ENCODE results near the gene TLR9.

Gene TLR9

DNA sequence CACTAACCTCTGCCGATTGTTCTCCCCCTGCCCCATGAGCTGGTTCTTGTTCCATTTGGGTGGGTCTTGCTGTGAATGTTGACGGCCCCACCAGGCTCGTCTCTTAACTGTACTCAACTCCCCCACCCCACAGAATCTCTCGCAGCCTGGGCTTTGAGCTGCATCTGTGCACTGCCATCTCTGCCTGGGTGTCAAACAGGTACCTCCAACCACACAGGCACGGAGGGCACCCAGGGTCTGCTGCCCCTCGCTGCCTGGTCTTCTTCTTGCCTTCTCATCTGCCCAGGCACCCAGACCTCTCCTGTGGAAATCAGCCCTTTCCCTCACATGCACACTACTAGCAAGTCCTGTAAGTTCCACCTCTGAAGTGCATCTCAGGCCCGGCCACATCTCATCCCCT, 10.1 kb downstream of the TLR9 start:
- peaks cover 7% of the 10 kb centered on the region for H3K4me1 ChIP-seq (ENCODE audit: control insufficient read depth, insufficient read depth, low read length)
- H3K27me3 ChIP-seq (ENCODE audit: control insufficient read depth, insufficient read depth, low read length) = no peaks in the 10 kb centered on the region
- no peak overlapping the region for H3K4me3 ChIP-seq (ENCODE audit: low read length)
- H3K9ac ChIP-seq (ENCODE audit: low read length) = no peak overlapping the region
- H3K27ac ChIP-seq (ENCODE audit: low read depth, low read length) = no peak overlapping the region
- peaks cover 37% of the 10 kb centered on the region for H3K36me3 ChIP-seq (ENCODE audit: control insufficient read depth, insufficient read depth, low read length)

DNA sequence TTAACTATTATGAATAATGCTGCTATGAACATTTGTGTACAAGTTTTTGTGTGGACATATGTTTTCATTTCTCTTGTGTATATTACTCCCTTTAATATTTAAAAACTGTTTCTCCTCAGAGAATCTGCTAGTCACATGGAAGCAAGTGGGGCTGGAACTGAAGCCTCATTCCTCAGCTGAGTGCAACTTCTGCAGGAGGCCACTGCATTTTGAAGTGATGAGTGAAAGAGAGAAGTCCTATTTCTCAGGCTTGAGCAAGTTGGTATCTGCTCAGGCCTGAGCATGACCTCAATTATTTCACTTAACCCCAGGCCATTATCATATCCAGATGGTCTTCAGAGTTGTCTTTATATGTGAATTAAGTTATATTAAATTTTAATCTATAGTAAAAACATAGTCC, 11.5 kb downstream of the TLR9 start:
- peaks cover 44% of the 10 kb centered on the region for H3K36me3 ChIP-seq (ENCODE audit: control insufficient read depth, insufficient read depth, low read length)
- H3K4me1 ChIP-seq (ENCODE audit: control insufficient read depth, insufficient read depth, low read length) = peaks cover 7% of the 10 kb centered on the region
- H3K27me3 ChIP-seq (ENCODE audit: control insufficient read depth, insufficient read depth, low read length) = no peaks in the 10 kb centered on the region
- no peak overlapping the region for H3K27ac ChIP-seq (ENCODE audit: low read depth, low read length)
- no peak overlapping the region for H3K4me3 ChIP-seq (ENCODE audit: low read length)
- H3K9ac ChIP-seq (ENCODE audit: low read length) = no peak overlapping the region

DNA sequence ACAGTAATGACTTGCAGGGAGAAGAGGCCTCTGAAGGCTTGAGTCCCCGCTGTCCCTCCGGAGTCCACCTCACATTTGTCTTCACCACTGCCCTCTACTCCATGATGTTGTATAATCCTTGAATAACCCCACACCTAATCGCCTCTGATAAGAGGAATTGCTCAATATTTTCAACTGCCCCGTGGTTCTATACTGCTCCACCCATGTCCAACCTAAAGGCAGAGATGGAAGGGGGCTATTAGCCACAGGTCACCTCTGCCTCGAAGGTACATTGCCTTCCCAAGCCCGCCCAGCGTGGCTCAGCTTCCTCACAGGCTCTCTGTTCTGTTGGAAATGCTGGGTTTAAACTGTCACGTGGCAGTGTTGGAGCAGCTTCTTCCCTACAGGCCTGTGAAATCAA, 12.4 kb downstream of the TLR9 start:
- H3K27me3 ChIP-seq (ENCODE audit: control insufficient read depth, insufficient read depth, low read length) = no peaks in the 10 kb centered on the region
- H3K9ac ChIP-seq (ENCODE audit: low read length) = no peak overlapping the region
- peaks cover 7% of the 10 kb centered on the region for H3K4me1 ChIP-seq (ENCODE audit: control insufficient read depth, insufficient read depth, low read length)
- H3K27ac ChIP-seq (ENCODE audit: low read depth, low read length) = no peak overlapping the region
- no peak overlapping the region for H3K4me3 ChIP-seq (ENCODE audit: low read length)
- H3K36me3 ChIP-seq (ENCODE audit: control insufficient read depth, insufficient read depth, low read length) = peaks cover 46% of the 10 kb centered on the region

DNA sequence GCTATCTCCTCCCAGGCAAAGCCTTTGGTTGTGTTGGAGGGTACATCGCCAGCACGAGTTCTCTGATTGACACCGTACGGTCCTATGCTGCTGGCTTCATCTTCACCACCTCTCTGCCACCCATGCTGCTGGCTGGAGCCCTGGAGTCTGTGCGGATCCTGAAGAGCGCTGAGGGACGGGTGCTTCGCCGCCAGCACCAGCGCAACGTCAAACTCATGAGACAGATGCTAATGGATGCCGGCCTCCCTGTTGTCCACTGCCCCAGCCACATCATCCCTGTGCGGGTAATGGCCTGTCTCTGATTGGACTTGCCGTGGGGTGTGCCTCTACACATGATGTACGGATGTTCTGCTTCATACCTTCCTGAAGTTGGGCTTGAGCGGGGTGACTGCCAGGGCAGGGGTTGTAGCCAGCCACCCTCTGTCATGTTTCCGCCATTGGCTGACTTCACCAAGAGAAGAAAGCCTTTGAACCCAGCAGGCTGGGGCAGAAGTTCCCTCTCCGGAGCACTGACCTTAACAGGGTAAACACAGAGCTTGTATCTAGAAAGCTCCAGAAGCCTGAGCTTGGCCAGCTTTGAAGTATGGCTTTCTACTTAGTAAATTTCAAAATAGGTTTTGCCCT, 14.1 kb downstream of the TLR9 start:
- Histone ChIP-seq H3K4me1 (ENCODE audit: control insufficient read depth, insufficient read depth, low read length) (peaks cover under 1% of the 10 kb centered on the region), H3K27me3 (ENCODE audit: control insufficient read depth, insufficient read depth, low read length) (no peaks in the 10 kb centered on the region), H3K27ac (ENCODE audit: low read depth, low read length) (no peak overlapping the region), H3K4me3 (ENCODE audit: low read length) (no peak overlapping the region), H3K36me3 (ENCODE audit: control insufficient read depth, insufficient read depth, low read length) (peaks cover 55% of the 10 kb centered on the region), H3K9ac (ENCODE audit: low read length) (no peak overlapping the region)

DNA sequence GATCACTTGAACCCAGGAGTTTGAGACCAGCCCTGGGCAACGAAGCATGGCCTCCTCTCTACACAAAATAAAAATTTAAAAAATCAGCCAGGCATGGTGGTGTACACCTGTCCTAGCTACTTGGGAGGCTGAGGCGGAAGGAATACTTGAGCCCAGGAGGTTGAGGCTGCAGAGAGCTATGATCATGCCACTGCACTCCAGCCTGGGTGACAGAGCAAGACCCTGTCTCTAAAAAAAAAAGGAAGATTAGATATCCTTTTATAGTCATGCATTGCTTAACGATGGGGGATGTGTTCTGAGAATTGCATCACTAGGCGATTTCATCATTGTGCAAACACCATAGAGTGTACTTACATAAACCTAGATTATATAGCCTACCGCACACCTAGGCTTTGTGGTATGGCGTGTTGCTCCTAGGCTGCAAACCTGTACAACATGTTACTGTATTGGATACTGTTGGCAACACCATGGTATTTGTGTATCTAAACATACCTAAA, 14.8 kb downstream of the TLR9 start:
- Histone ChIP-seq H3K4me3 (ENCODE audit: low read length) (no peak overlapping the region), H3K36me3 (ENCODE audit: control insufficient read depth, insufficient read depth, low read length) (peaks cover 60% of the 10 kb centered on the region), H3K27me3 (ENCODE audit: control insufficient read depth, insufficient read depth, low read length) (no peaks in the 10 kb centered on the region), H3K4me1 (ENCODE audit: control insufficient read depth, insufficient read depth, low read length) (no peaks in the 10 kb centered on the region), H3K9ac (ENCODE audit: low read length) (no peak overlapping the region), H3K27ac (ENCODE audit: low read depth, low read length) (no peak overlapping the region)

DNA sequence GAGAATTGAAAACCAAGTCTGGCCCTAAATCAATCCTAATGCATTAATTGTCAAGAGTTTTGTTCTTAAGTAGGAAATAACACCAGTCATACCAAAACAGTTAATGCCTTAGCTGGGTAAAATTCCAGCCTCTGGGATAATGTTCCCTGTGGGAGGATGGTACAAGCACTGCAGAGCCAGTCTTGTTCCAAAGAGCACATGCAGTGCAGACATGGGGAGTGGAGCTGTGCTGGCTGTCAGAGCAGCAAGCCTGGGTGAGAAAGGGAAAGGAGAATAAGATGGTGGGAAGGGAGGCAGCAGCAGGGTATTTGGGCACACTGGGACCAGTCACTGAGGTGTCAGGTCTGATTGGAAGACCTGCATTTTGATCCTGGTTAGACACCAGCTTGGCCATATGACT, 15.4 kb downstream of the TLR9 start:
- Histone ChIP-seq H3K27ac (ENCODE audit: low read depth, low read length) (no peak overlapping the region), H3K36me3 (ENCODE audit: control insufficient read depth, insufficient read depth, low read length) (peaks cover 60% of the 10 kb centered on the region), H3K4me1 (ENCODE audit: control insufficient read depth, insufficient read depth, low read length) (no peaks in the 10 kb centered on the region), H3K27me3 (ENCODE audit: control insufficient read depth, insufficient read depth, low read length) (no peaks in the 10 kb centered on the region), H3K4me3 (ENCODE audit: low read length) (no peak overlapping the region), H3K9ac (ENCODE audit: low read length) (no peak overlapping the region)

GRCh38 chr3:52208556-52208955, 16.9 kb downstream of the TLR9 start:
- Histone ChIP-seq H3K9ac (ENCODE audit: low read length) (no peak overlapping the region), H3K4me1 (ENCODE audit: control insufficient read depth, insufficient read depth, low read length) (no peaks in the 10 kb centered on the region), H3K27me3 (ENCODE audit: control insufficient read depth, insufficient read depth, low read length) (no peaks in the 10 kb centered on the region), H3K4me3 (ENCODE audit: low read length) (no peak overlapping the region), H3K27ac (ENCODE audit: low read depth, low read length) (no peak overlapping the region), H3K36me3 (ENCODE audit: control insufficient read depth, insufficient read depth, low read length) (peaks cover 64% of the 10 kb centered on the region)

DNA sequence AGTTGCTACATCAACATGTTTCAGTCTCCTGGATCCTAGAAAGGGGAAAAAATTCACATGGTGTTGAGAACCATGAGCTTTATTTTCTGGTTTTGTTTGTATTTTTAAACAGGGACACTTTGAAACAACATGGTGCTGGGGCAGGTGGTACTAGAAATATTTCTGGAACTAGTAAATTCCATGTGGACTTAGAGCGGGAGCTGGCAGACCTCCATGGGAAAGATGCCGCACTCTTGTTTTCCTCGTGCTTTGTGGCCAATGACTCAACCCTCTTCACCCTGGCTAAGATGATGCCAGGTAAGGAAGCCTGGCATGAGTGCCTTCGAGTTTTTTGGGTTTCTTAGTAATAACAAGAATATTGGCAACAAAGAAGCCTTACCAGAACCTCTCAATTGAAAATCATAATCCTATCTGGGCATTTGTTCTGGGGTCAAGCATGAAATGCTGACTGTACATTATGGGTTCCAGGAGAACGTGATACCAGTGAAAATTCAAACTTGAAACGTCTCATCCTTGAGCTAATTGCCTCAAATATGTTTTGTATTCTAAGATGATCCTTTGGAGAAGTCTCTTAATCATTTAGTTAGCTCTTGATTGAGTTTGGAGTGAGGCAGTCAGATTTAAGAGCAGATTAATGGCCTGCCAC, 19.6 kb downstream of the TLR9 start:
- Histone ChIP-seq H3K27ac (ENCODE audit: low read depth, low read length) (no peak overlapping the region), H3K9ac (ENCODE audit: low read length) (no peak overlapping the region), H3K27me3 (ENCODE audit: control insufficient read depth, insufficient read depth, low read length) (no peaks in the 10 kb centered on the region), H3K36me3 (ENCODE audit: control insufficient read depth, insufficient read depth, low read length) (peaks cover 60% of the 10 kb centered on the region), H3K4me1 (ENCODE audit: control insufficient read depth, insufficient read depth, low read length) (no peaks in the 10 kb centered on the region), H3K4me3 (ENCODE audit: low read length) (no peak overlapping the region)

DNA sequence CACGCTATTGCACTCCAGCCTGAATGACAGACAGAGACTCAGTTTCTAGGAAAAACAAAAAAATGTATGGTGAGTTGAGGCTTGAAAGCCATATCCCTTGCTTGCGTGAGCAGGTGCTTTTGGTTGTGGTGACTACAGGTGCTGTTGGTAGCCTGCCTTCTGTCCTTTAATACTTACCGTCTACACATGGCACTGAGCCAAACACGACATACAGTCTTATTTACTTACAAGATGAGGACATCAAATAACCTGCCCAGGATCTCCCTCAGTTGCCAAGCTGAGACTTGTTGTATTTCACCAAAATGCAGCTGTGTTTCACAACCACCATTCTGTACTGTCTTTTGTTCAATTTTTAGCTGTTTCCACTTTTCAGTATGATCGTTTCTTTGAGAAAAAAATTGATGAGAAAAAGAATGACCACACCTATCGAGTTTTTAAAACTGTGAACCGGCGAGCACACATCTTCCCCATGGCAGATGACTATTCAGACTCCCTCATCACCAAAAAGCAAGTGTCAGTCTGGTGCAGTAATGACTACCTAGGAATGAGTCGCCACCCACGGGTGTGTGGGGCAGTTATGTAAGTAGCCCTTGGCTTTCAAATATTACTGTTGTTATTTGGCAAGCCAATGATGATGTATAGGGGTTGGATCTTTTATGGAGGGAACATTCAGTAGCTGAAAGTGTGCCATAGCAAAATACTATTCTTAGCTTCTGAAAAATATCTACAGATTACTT, 20.9 kb downstream of the TLR9 start:
- H3K4me1 ChIP-seq (ENCODE audit: control insufficient read depth, insufficient read depth, low read length) = no peaks in the 10 kb centered on the region
- no peak overlapping the region for H3K27ac ChIP-seq (ENCODE audit: low read depth, low read length)
- H3K9ac ChIP-seq (ENCODE audit: low read length) = no peak overlapping the region
- peaks cover 50% of the 10 kb centered on the region for H3K36me3 ChIP-seq (ENCODE audit: control insufficient read depth, insufficient read depth, low read length)
- no peaks in the 10 kb centered on the region for H3K27me3 ChIP-seq (ENCODE audit: control insufficient read depth, insufficient read depth, low read length)
- no peak overlapping the region for H3K4me3 ChIP-seq (ENCODE audit: low read length)

DNA sequence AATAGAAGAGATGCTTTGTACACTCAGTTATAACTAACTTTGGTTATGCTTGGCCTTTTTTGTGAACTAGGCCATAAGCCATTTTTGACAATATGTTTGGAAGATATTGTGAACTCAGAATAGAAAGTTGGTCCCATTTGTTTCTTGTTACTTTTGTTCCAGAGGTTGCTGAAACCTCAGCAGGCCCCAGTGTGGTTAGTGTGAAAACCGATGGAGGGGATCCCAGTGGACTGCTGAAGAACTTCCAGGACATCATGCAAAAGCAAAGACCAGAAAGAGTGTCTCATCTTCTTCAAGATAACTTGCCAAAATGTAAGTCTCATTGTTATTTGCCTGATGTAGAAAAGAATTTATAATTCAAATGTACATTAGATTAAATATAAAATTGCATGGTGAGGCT, 21.7 kb downstream of the TLR9 start:
- no peaks in the 10 kb centered on the region for H3K27me3 ChIP-seq (ENCODE audit: control insufficient read depth, insufficient read depth, low read length)
- H3K36me3 ChIP-seq (ENCODE audit: control insufficient read depth, insufficient read depth, low read length) = peaks cover 50% of the 10 kb centered on the region
- H3K27ac ChIP-seq (ENCODE audit: low read depth, low read length) = no peak overlapping the region
- no peak overlapping the region for H3K4me3 ChIP-seq (ENCODE audit: low read length)
- peaks cover 6% of the 10 kb centered on the region for H3K4me1 ChIP-seq (ENCODE audit: control insufficient read depth, insufficient read depth, low read length)
- no peak overlapping the region for H3K9ac ChIP-seq (ENCODE audit: low read length)

GRCh38 chr3:52202384-52203077, 22.9 kb downstream of the TLR9 start:
- peaks cover 43% of the 10 kb centered on the region for H3K36me3 ChIP-seq (ENCODE audit: control insufficient read depth, insufficient read depth, low read length)
- no peak overlapping the region for H3K27ac ChIP-seq (ENCODE audit: low read depth, low read length)
- no peak overlapping the region for H3K9ac ChIP-seq (ENCODE audit: low read length)
- H3K4me3 ChIP-seq (ENCODE audit: low read length) = no peak overlapping the region
- peaks cover 8% of the 10 kb centered on the region for H3K4me1 ChIP-seq (ENCODE audit: control insufficient read depth, insufficient read depth, low read length)
- H3K27me3 ChIP-seq (ENCODE audit: control insufficient read depth, insufficient read depth, low read length) = no peaks in the 10 kb centered on the region

GRCh38 chr3:52200981-52201679, 24.3 kb downstream of the TLR9 start:
- H3K4me1 ChIP-seq (ENCODE audit: control insufficient read depth, insufficient read depth, low read length) = peaks cover 12% of the 10 kb centered on the region
- H3K9ac ChIP-seq (ENCODE audit: low read length) = no peak overlapping the region
- H3K27ac ChIP-seq (ENCODE audit: low read depth, low read length) = no peak overlapping the region
- H3K27me3 ChIP-seq (ENCODE audit: control insufficient read depth, insufficient read depth, low read length) = no peaks in the 10 kb centered on the region
- H3K4me3 ChIP-seq (ENCODE audit: low read length) = no peak overlapping the region
- H3K36me3 ChIP-seq (ENCODE audit: control insufficient read depth, insufficient read depth, low read length) = peaks cover 36% of the 10 kb centered on the region

Data from rectal smooth muscle tissue (tissue), 1 donor.